GM23338 (cell line): ENCODE measurements around the gene ABR. TPM values are rescaled to one million over a fixed set of nuclear protein-coding genes. Genes with fewer than 3 reads are reported as not detected.
"Not testable (repeated sequence)": the region's sequence is repeated elsewhere in the genome, so short reads cannot be mapped to it uniquely, and the experiment has no call there.

Experiments used
- ATAC-seq: fragments of 200-7000 bp; cut with Tn5 transposase; 3 replicates; pipeline ENCODE4 v1.9.1; 2020
- DNase-seq: peaks from one replicate; pipeline ENCODE4 v3.0.0-alpha.2; 2015; ENCODE audit warnings: low spot score
- H2AFZ ChIP-seq: fragments of 200-600 bp; sonication (generic); 2 replicates; pipeline ENCODE4 v1.8.0; 2016; ENCODE audit warnings: antibody characterized with exemption, mild to moderate bottlenecking, moderate library complexity
- H3F3A ChIP-seq: fragments of 200-600 bp; sonication (generic); replicated peaks from 2 replicates; pipeline ENCODE4 v1.8.0; 2017; ENCODE audit warnings: antibody characterized with exemption, mixed run types, low read depth
- H3K27ac ChIP-seq: fragments of 200-600 bp; sonication (generic); 2 replicates; pipeline ENCODE4 v1.6.1; 2016; ENCODE audit warnings: low read depth
- H3K27me3 ChIP-seq: fragments of 200-600 bp; sonication (generic); 2 replicates; pipeline ENCODE4 v1.8.0; 2016; ENCODE audit warnings: mild to moderate bottlenecking, mixed run types, moderate library complexity; ENCODE audit not compliant: insufficient read depth
- H3K36me3 ChIP-seq: fragments of 200-600 bp; sonication (generic); 2 replicates; pipeline ENCODE4 v1.8.0; 2016; ENCODE audit warnings: mild to moderate bottlenecking; ENCODE audit not compliant: insufficient read depth
- H3K4me1 ChIP-seq: fragments of 200-600 bp; sonication (generic); 2 replicates; pipeline ENCODE4 v1.8.0; 2016; ENCODE audit warnings: mild to moderate bottlenecking, moderate library complexity; ENCODE audit not compliant: insufficient read depth
- H3K4me2 ChIP-seq: fragments of 200-600 bp; sonication (generic); 2 replicates; pipeline ENCODE4 v1.7.1; 2017; ENCODE audit warnings: mixed run types
- H3K4me3 ChIP-seq: fragments of 200-600 bp; sonication (generic); 2 replicates; pipeline ENCODE4 v1.6.1; 2016; ENCODE audit warnings: mixed run types
- H3K79me2 ChIP-seq: fragments of 200-600 bp; sonication (generic); replicated peaks from 2 replicates; pipeline ENCODE4 v1.8.0; 2017; ENCODE audit warnings: mild to moderate bottlenecking; ENCODE audit not compliant: insufficient read depth
- H3K9me2 ChIP-seq: fragments of 200-600 bp; sonication (generic); 2 replicates; pipeline ENCODE4 v1.8.0; 2017; ENCODE audit not compliant: insufficient read depth
- H4K20me1 ChIP-seq: fragments of 200-600 bp; sonication (generic); replicated peaks from 2 replicates; pipeline ENCODE4 v1.8.0; 2017; ENCODE audit warnings: mild to moderate bottlenecking; ENCODE audit not compliant: insufficient read depth
- H3K27ac Mint-ChIP-seq: 2 replicates; pipeline ENCODE4 v1.8.0; 2020; ENCODE audit warnings: inconsistent platforms, mild to moderate bottlenecking, moderate library complexity, mixed read lengths
- H3K27me3 Mint-ChIP-seq: 3 replicates; pipeline ENCODE4 v1.8.0; 2022; ENCODE audit warnings: low read depth, mild to moderate bottlenecking, moderate library complexity, mixed read lengths, inconsistent platforms; ENCODE audit not compliant: insufficient read depth, poor library complexity
- H3K36me3 Mint-ChIP-seq: 3 replicates; pipeline ENCODE4 v1.8.0; 2021; ENCODE audit warnings: low read depth, mild to moderate bottlenecking, inconsistent platforms, moderate library complexity, mixed read lengths
- H3K4me1 Mint-ChIP-seq: 3 replicates; pipeline ENCODE4 v1.8.0; 2020; ENCODE audit warnings: mild to moderate bottlenecking, inconsistent platforms, mixed read lengths
- H3K4me3 Mint-ChIP-seq: 3 replicates; pipeline ENCODE4 v1.8.0; 2021; ENCODE audit warnings: moderate library complexity, mild to moderate bottlenecking, inconsistent platforms, mixed read lengths
- H3K9me3 Mint-ChIP-seq: 3 replicates; pipeline ENCODE4 v1.8.0; 2020; ENCODE audit warnings: moderate library complexity, mild to moderate bottlenecking, inconsistent platforms, mixed read lengths
- EZH2phosphoT487 ChIP-seq: fragments of 200-600 bp; sonication (generic); IDR thresholded peaks from one replicate; pipeline ENCODE4 v1.8.1; 2018; ENCODE audit warnings: antibody characterized with exemption; ENCODE audit not compliant: unreplicated experiment
- JUNB ChIP-seq: IDR thresholded peaks from one replicate; pipeline ENCODE4 v1.6.1; 2016; ENCODE audit warnings: antibody characterized with exemption; ENCODE audit not compliant: unreplicated experiment
- NANOG ChIP-seq: IDR thresholded peaks from 2 replicates; pipeline ENCODE4 v1.6.1; 2016; ENCODE audit warnings: antibody characterized with exemption, borderline replicate concordance
- POLR2AphosphoS5 ChIP-seq: IDR thresholded peaks from 2 replicates; pipeline ENCODE4 v1.6.1; 2016; ENCODE audit warnings: antibody characterized with exemption, low read depth
- ZNF114 ChIP-seq: fragments of 250-450 bp; sonication (Bioruptor Pico); IDR thresholded peaks from 2 replicates; pipeline ENCODE4 v1.5.0; 2020; ENCODE audit warnings: mild to moderate bottlenecking, moderate library complexity
- ZNF331 ChIP-seq: fragments of 250-450 bp; sonication (Bioruptor Pico); IDR thresholded peaks from 2 replicates; pipeline ENCODE4 v1.5.0; 2020; ENCODE audit warnings: low read depth, mild to moderate bottlenecking, moderate library complexity
- polyA plus RNA-seq: library from polyadenylated mRNA; unstranded; fragments of >200 nt; fragmentation: Nextera tagmentation; extraction: Ambion mirVana; gene quantifications from 2 replicates; pipeline ENCODE4 v1.2.1, GENCODE V29; 2016
- total RNA-seq: library from RNA; depleted of rRNA; stranded (reverse); fragments of >200 nt; shearing (Covaris generic); gene quantifications from 2 replicates; pipeline ENCODE4 v1.2.3, GENCODE V29; 2014
- TF ChIP-seq, protein P1 (sequence below): IDR thresholded peaks from 2 replicates; pipeline ENCODE4 v1.6.1; 2016; ENCODE audit warnings: antibody characterized with exemption
- TF ChIP-seq, protein P2 (sequence below): fragments of 250-450 bp; sonication (Bioruptor Pico); IDR thresholded peaks from 2 replicates; pipeline ENCODE4 v1.5.0; 2020; ENCODE audit warnings: mild to moderate bottlenecking, moderate library complexity
- TF ChIP-seq, protein P3 (sequence below), 2 experiments: fragments of 200-600 bp in 1 of 2; sonication (generic) in 1 of 2; conservative IDR thresholded peaks; 2 replicates each; pipeline versions ENCODE4 v1.5.1 to v1.6.1; 2016 to 2017; ENCODE audit warnings: antibody characterized with exemption in 2 of 2, low read depth in 2 of 2, mild to moderate bottlenecking in 2 of 2, moderate library complexity in 1 of 2

Gene ABR
- total and polyA plus RNA-seq, 2 experiments from 2014 or later, result 15.0 to 27.7 TPM

DNA sequence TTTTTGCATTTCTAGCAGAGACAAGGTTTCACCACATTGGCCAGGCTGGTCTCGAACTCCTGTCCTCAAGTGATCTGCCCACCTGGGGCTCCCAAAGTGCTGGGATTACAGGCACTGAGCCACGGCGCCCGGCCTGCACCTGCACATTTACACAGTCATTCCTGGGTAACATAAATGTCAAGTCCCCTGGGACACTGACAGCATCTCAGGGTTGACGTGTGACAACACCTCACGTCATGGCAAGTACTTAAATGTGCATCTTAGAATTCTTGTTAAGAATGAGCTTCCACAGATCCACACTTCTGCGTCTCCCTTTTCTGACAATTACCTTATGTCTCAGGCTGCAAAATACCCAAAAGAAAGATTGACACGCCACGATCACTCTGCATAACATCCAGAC lies 80.5 kb downstream of the ABR start:
- H3F3A ChIP-seq, result no peaks in the 10 kb centered on the region
- Mint-ChIP-seq H3K36me3 (peaks cover 12% of the 10 kb centered on the region; the same call in 2 of the 3 replicates), H3K9me3 (no peaks in the 10 kb centered on the region), H3K27me3 (peaks cover 3% of the 10 kb centered on the region), H3K4me1 (no peaks in the 10 kb centered on the region), H3K27ac (no peak overlapping the region), H3K4me3 (no peak overlapping the region)
- no peaks in the 10 kb centered on the region for H3K27me3 ChIP-seq
- no peak overlapping the region for H3K27ac ChIP-seq
- no peak overlapping the region for H2AFZ ChIP-seq
- H3K4me2 ChIP-seq, result no peak overlapping the region
- no peaks in the 10 kb centered on the region for H3K36me3 ChIP-seq
- ATAC-seq (no peak), DNase-seq (no peak)
- TF ChIP-seq, protein P1, sequence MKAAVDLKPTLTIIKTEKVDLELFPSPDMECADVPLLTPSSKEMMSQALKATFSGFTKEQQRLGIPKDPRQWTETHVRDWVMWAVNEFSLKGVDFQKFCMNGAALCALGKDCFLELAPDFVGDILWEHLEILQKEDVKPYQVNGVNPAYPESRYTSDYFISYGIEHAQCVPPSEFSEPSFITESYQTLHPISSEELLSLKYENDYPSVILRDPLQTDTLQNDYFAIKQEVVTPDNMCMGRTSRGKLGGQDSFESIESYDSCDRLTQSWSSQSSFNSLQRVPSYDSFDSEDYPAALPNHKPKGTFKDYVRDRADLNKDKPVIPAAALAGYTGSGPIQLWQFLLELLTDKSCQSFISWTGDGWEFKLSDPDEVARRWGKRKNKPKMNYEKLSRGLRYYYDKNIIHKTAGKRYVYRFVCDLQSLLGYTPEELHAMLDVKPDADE, result no peak
- TF ChIP-seq, protein P2, sequence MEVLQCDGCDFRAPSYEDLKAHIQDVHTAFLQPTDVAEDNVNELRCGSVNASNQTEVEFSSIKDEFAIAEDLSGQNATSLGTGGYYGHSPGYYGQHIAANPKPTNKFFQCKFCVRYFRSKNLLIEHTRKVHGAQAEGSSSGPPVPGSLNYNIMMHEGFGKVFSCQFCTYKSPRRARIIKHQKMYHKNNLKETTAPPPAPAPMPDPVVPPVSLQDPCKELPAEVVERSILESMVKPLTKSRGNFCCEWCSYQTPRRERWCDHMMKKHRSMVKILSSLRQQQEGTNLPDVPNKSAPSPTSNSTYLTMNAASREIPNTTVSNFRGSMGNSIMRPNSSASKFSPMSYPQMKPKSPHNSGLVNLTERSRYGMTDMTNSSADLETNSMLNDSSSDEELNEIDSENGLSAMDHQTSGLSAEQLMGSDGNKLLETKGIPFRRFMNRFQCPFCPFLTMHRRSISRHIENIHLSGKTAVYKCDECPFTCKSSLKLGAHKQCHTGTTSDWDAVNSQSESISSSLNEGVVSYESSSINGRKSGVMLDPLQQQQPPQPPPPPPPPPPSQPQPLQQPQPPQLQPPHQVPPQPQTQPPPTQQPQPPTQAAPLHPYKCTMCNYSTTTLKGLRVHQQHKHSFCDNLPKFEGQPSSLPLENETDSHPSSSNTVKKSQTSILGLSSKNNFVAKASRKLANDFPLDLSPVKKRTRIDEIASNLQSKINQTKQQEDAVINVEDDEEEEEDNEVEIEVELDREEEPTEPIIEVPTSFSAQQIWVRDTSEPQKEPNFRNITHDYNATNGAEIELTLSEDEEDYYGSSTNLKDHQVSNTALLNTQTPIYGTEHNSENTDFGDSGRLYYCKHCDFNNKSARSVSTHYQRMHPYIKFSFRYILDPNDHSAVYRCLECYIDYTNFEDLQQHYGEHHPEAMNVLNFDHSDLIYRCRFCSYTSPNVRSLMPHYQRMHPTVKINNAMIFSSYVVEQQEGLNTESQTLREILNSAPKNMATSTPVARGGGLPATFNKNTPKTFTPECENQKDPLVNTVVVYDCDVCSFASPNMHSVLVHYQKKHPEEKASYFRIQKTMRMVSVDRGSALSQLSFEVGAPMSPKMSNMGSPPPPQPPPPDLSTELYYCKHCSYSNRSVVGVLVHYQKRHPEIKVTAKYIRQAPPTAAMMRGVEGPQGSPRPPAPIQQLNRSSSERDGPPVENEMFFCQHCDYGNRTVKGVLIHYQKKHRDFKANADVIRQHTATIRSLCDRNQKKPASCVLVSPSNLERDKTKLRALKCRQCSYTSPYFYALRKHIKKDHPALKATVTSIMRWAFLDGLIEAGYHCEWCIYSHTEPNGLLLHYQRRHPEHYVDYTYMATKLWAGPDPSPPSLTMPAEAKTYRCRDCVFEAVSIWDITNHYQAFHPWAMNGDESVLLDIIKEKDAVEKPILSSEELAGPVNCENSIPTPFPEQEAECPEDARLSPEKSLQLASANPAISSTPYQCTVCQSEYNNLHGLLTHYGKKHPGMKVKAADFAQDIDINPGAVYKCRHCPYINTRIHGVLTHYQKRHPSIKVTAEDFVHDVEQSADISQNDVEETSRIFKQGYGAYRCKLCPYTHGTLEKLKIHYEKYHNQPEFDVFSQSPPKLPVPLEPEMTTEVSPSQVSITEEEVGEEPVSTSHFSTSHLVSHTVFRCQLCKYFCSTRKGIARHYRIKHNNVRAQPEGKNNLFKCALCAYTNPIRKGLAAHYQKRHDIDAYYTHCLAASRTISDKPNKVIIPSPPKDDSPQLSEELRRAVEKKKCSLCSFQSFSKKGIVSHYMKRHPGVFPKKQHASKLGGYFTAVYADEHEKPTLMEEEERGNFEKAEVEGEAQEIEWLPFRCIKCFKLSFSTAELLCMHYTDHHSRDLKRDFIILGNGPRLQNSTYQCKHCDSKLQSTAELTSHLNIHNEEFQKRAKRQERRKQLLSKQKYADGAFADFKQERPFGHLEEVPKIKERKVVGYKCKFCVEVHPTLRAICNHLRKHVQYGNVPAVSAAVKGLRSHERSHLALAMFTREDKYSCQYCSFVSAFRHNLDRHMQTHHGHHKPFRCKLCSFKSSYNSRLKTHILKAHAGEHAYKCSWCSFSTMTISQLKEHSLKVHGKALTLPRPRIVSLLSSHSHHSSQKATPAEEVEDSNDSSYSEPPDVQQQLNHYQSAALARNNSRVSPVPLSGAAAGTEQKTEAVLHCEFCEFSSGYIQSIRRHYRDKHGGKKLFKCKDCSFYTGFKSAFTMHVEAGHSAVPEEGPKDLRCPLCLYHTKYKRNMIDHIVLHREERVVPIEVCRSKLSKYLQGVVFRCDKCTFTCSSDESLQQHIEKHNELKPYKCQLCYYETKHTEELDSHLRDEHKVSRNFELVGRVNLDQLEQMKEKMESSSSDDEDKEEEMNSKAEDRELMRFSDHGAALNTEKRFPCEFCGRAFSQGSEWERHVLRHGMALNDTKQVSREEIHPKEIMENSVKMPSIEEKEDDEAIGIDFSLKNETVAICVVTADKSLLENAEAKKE (CRISPR knock-in tag), result no peak
- no peak for TF ChIP-seq ZNF114 (CRISPR knock-in tag)
- TF ChIP-seq POLR2AphosphoS5, result no peak
- TF ChIP-seq ZNF331 (CRISPR knock-in tag), result no peak
- no peak for TF ChIP-seq JUNB
- no peak for TF ChIP-seq NANOG
- TF ChIP-seq EZH2phosphoT487, result no peak
- TF ChIP-seq, protein P3, sequence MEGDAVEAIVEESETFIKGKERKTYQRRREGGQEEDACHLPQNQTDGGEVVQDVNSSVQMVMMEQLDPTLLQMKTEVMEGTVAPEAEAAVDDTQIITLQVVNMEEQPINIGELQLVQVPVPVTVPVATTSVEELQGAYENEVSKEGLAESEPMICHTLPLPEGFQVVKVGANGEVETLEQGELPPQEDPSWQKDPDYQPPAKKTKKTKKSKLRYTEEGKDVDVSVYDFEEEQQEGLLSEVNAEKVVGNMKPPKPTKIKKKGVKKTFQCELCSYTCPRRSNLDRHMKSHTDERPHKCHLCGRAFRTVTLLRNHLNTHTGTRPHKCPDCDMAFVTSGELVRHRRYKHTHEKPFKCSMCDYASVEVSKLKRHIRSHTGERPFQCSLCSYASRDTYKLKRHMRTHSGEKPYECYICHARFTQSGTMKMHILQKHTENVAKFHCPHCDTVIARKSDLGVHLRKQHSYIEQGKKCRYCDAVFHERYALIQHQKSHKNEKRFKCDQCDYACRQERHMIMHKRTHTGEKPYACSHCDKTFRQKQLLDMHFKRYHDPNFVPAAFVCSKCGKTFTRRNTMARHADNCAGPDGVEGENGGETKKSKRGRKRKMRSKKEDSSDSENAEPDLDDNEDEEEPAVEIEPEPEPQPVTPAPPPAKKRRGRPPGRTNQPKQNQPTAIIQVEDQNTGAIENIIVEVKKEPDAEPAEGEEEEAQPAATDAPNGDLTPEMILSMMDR (conservative IDR thresholded peaks at IDR 0.05; ENCODE audit: low read depth in 2 of 2), result no peak
- no peaks in the 10 kb centered on the region for H3K9me2 ChIP-seq
- H3K4me3 ChIP-seq, result no peak overlapping the region
- no peaks in the 10 kb centered on the region for H3K4me1 ChIP-seq
- H3K79me2 ChIP-seq, result no peaks in the 10 kb centered on the region
- H4K20me1 ChIP-seq, result 0 out of 2 replicates have a peak, but pooled peaks cover 2% of the 10 kb centered on the region

DNA sequence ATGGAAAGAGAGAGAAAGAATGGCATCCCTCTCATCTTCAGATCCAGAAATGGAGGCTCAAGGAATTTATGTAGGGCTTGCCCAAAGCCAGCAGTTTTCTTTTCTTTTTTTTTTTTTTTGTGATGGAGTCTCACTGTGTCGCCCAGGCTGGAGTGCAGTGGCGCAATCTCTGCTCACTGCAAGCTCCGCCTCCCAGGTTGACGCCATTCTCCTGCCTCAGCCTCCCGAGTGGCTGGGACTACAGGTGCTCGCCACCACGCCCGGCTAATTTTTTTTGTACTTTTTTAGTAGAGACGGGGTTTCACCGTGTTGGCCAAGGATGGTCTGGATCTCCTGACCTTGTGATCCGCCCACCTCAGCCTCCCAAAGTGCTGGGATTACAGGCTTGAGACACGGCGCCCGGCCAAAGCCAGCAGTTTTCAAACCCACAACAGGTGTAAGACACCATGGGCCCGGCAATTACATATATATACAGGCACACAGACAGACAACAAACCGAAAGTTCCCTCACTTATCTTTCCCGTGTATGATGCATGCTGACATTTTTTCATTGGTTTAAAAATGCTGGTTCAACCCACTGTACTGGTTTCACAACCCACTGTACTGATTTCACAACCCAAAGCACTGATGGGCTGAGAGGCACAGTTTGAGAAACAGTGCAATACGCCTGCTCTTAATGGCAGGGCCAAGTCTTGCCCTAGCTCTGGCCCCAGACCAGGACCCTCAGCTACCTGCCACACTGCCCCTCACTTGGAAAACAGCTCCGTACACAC lies 81.6 kb downstream of the ABR start:
- not testable (repeated sequence) for H2AFZ ChIP-seq, H3K36me3 ChIP-seq, DNase-seq, H3K27me3 ChIP-seq, H3F3A ChIP-seq, H3K4me3 Mint-ChIP-seq, H3K27me3 Mint-ChIP-seq, H3K27ac ChIP-seq, H3K27ac Mint-ChIP-seq, ATAC-seq, H3K4me3 ChIP-seq, H3K79me2 ChIP-seq, H3K4me1 ChIP-seq, H3K9me2 ChIP-seq, H3K4me1 Mint-ChIP-seq, H3K4me2 ChIP-seq, H3K9me3 Mint-ChIP-seq, H4K20me1 ChIP-seq
- H3K36me3 Mint-ChIP-seq, result peaks cover 12% of the 10 kb centered on the region; the same call in 2 of the 3 replicates
